GM18526 (cell line): ENCODE data around the gene SKA2.

Experiments
- POLR2A ChIP-seq: IDR thresholded peaks from 3 replicates; pipeline ENCODE4 v1.6.1; 2011; ENCODE audit not compliant: insufficient read length; ENCODE audit errors: extremely low read depth

The SKA2 gene

DNA sequence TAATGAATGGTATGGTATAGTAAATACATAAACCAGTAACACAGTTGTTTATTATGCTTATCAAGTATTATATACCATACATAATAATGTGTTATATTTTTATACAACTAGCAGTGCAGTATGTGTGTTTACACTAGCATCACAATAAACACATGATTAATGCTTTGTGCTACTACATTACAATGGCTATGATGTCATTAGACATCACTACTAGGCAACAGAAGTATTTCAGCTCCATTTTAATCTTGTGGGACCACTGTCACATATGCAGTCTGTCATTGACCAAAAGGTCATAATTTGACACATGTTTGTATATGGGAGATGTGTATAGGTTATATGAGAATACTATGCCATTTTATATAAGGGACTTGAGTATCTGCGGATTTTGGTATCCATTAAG, 81.0 kb downstream of the SKA2 start:
- no peak for TF ChIP-seq POLR2A

DNA sequence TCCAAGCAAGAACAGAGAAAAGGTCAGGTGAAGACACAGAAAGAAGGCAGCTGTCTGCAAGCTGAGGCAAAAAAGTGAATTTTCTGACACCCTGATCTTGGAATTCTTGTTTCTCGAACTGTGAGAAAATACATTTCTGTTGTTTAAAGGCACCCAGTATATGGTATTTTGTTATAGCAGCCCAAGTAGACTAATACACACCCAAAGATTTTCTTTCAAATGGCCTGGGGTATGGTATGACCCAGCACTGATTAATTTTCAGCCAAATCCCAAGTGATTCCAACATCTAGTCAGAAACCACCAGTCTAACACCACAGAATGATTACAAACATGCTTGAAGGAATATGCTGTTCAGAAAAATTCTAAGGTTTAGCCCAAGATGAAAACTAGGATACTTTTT, 85.1 kb downstream of the SKA2 start:
- no peak for TF ChIP-seq POLR2A

DNA sequence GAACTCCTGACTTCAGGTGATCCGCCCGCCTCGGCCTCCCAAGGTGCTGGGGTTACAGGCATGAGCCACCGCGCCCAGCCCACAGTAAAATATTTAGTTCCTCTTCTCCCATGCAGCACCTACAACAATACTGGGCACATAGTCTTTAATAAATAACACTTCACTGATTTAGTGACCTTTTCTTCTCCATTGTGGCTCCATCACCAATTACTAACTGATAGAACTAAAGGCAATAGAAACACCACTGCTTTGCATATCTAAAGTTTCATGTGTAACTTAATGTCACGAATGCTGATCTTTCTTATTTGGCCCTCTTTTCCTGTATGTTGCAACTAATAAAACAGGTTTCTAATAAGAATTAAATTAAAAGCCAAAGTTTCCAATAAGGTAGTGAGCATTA, 87.2 kb downstream of the SKA2 start:
- no peak for TF ChIP-seq POLR2A

DNA sequence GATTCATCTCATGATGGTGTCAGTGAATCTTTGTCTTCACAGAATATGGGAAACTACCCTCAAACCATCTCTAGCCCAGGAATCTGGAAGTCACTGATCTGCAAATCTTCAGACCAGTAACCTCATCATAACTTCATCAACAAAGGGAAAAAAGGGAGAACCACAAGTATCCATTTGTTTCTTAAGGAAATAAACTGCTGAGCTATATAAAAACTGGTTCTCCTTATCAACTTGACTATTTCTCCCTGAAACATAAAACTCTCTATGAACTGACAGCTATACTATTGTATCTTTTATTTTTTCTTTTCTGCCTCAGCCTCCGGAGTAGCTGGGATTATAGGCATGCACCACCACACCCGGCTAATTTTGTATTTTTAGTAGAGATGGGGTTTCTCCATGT, 87.6 kb downstream of the SKA2 start:
- TF ChIP-seq POLR2A = no peak

DNA sequence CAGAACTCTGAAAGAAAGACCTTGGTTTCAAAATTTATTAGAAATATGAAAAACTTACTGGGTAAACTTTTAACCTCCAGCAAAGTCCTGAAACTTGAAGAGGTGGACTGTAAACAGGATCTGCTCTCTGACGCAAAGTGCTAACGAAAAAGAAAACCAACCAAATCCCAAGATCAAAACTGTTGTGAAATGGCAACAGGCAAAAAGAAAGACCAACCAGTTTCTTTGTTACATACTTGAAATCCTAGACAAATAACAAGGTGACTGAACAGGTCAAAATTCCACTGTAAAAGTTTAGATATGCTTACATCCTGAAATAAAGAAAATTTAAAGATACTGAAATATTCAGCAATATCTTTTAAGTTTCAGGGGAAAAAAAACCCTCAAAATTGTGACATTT, 92.5 kb downstream of the SKA2 start:
- no peak for TF ChIP-seq POLR2A
